A549 (cell line): ENCODE data around the gene UTY. TPM values are rescaled to one million over a fixed set of nuclear protein-coding genes. Genes with fewer than 3 reads are reported as not detected.

ENCODE experiments used
- ATAC-seq, 2 experiments: fragments of 200-7000 bp in 1 of 2; fragments of >200 bp in 1 of 2; cut with Nextera tagmentation in 1 of 2; cut with Tn5 transposase in 1 of 2; 3 replicates each; pipeline versions ENCODE4 v1.8.0 to v1.9.1; 2018 to 2020; ENCODE audit warnings: mild to moderate bottlenecking in 1 of 2, moderate library complexity in 1 of 2
- CTCF ChIA-PET: fragments of 300-600 bp; sonication (Branson Sonifier 250); formaldehyde crosslinking; extraction: SDS; loops from one replicate; lab custom pipeline; 2021; ENCODE audit warnings: antibody characterized with exemption, inconsistent platforms; lab: Yijun Ruan, JAX
- POLR2A ChIA-PET: fragments of 350-600 bp; formaldehyde crosslinking; extraction: SDS; loops from one replicate; lab custom pipeline; 2021; ENCODE audit warnings: antibody characterized with exemption, inconsistent platforms; lab: Yijun Ruan, JAX
- DNase-seq, 2 experiments: peaks; one replicate each; pipeline versions ENCODE4 v3.0.0 to v3.0.0-alpha.2; 2011 to 2016; ENCODE audit warnings: low read depth in 1 of 2, low spot score in 1 of 2
- FAIRE-seq: peaks from 2 replicates; lab custom pipeline; 2011; peaks lifted over from hg19 to GRCh38; lab: Jason Lieb, UNC
- H3K27ac ChIP-seq, 2 experiments: fragments of >200 bp; sonication (Bioruptor Twin); formaldehyde crosslinking; 3 replicates each; pipeline ENCODE4 v1.5.1; 2016 to 2017
- H3K4me1 ChIP-seq: fragments of >200 bp; sonication (Bioruptor Twin); formaldehyde crosslinking; 3 replicates; pipeline ENCODE4 v1.6.1; 2016
- H3K4me2 ChIP-seq: fragments of >200 bp; sonication (Bioruptor Twin); formaldehyde crosslinking; 3 replicates; pipeline ENCODE4 v1.6.1; 2016
- H3K4me3 ChIP-seq: fragments of >200 bp; sonication (Bioruptor Twin); formaldehyde crosslinking; 3 replicates; pipeline ENCODE4 v1.5.1; 2016
- H3K9me3 ChIP-seq: fragments of >200 bp; sonication (Bioruptor Twin); formaldehyde crosslinking; 3 replicates; pipeline ENCODE4 v1.6.1; 2016
- BCL3 ChIP-seq: fragments of >200 bp; sonication (Bioruptor Twin); formaldehyde crosslinking; IDR thresholded peaks from 3 replicates; pipeline ENCODE4 v1.6.1; 2016
- CBX8 ChIP-seq: fragments of 200-600 bp; sonication (generic); IDR thresholded peaks from 2 replicates; pipeline ENCODE4 v1.6.1; 2016
- CEBPB ChIP-seq, 2 experiments: fragments of >200 bp in 1 of 2; sonication (Bioruptor Twin) in 1 of 2; formaldehyde crosslinking in 1 of 2; IDR thresholded peaks; 2 replicates each; pipeline ENCODE4 v1.6.1; 2012 to 2016
- CHD4 ChIP-seq: fragments of 200-600 bp; sonication (generic); IDR thresholded peaks from 2 replicates; pipeline ENCODE4 v1.6.1; 2016; ENCODE audit warnings: antibody characterized with exemption, mild to moderate bottlenecking, borderline replicate concordance
- EHF ChIP-seq: fragments of 250-450 bp; sonication (Bioruptor Pico); IDR thresholded peaks from 2 replicates; pipeline ENCODE4 v1.5.0; 2020; ENCODE audit warnings: mild to moderate bottlenecking
- EHMT2 ChIP-seq: fragments of 200-600 bp; sonication (generic); IDR thresholded peaks from 2 replicates; pipeline ENCODE4 v1.6.1; 2016; ENCODE audit warnings: antibody characterized with exemption, low read depth, mild to moderate bottlenecking, moderate library complexity
- FOSL2 ChIP-seq, 2 experiments: fragments of 450-650 bp in 1 of 2; fragments of >200 bp in 1 of 2; sonication (Bioruptor Twin) in 1 of 2; formaldehyde crosslinking; IDR thresholded peaks; 2 replicates each; pipeline versions ENCODE4 v1.5.0 to v1.6.1; 2016 to 2020; ENCODE audit warnings: mild to moderate bottlenecking in 1 of 2, moderate library complexity in 1 of 2
- FOXS1 ChIP-seq: fragments of 250-450 bp; sonication (Bioruptor Pico); IDR thresholded peaks from 2 replicates; pipeline ENCODE4 v1.5.0; 2020; ENCODE audit warnings: mild to moderate bottlenecking, moderate library complexity
- GATA3 ChIP-seq: IDR thresholded peaks from 2 replicates; pipeline ENCODE4 v1.6.1; 2012; ENCODE audit warnings: borderline replicate concordance
- HEYL ChIP-seq: fragments of 250-450 bp; sonication (Bioruptor Pico); IDR thresholded peaks from 2 replicates; pipeline ENCODE4 v1.8.0; 2021; ENCODE audit warnings: mild to moderate bottlenecking, moderate library complexity
- HOXA7 ChIP-seq: fragments of 250-450 bp; sonication (Bioruptor Pico); IDR thresholded peaks from 2 replicates; pipeline ENCODE4 v1.5.0; 2020; ENCODE audit warnings: mild to moderate bottlenecking, moderate library complexity
- HOXB13 ChIP-seq: fragments of 250-450 bp; sonication (Bioruptor Pico); IDR thresholded peaks from 2 replicates; pipeline ENCODE4 v1.5.0; 2020; ENCODE audit warnings: low read depth, mild to moderate bottlenecking, moderate library complexity
- JUN ChIP-seq, 2 experiments: fragments of >200 bp; sonication (Bioruptor Twin); formaldehyde crosslinking; IDR thresholded peaks; 2 replicates in 1 of 2; 3 replicates in 1 of 2; pipeline ENCODE4 v1.6.1; 2016 to 2017
- JUNB ChIP-seq: fragments of >200 bp; sonication (Bioruptor Twin); formaldehyde crosslinking; IDR thresholded peaks from 2 replicates; pipeline ENCODE4 v1.6.1; 2016
- NFE2L2 ChIP-seq: fragments of 150-350 bp; conservative IDR thresholded peaks from 2 replicates; pipeline ENCODE4 v1.6.1; 2014; ENCODE audit warnings: low read length
- POLR2A ChIP-seq: IDR thresholded peaks from 2 replicates; pipeline ENCODE4 v1.6.1; 2012; ENCODE audit warnings: mild to moderate bottlenecking, low read length
- RAD21 ChIP-seq, 2 experiments: fragments of >200 bp in 1 of 2; sonication (Bioruptor Twin) in 1 of 2; formaldehyde crosslinking in 1 of 2; IDR thresholded peaks in 1 of 2; conservative IDR thresholded peaks in 1 of 2; 2 replicates in 1 of 2; 3 replicates in 1 of 2; pipeline ENCODE4 v1.6.1; 2012 to 2018; ENCODE audit warnings: inconsistent platforms in 1 of 2
- RFX5 ChIP-seq: fragments of 450-650 bp; IDR thresholded peaks from 2 replicates; pipeline ENCODE4 v1.7.1; 2014; ENCODE audit warnings: antibody characterized with exemption, mild to moderate bottlenecking, moderate library complexity
- RNF2 ChIP-seq: fragments of 200-600 bp; sonication (generic); IDR thresholded peaks from 2 replicates; pipeline ENCODE4 v1.6.1; 2016; ENCODE audit warnings: low read depth, mild to moderate bottlenecking, antibody characterized with exemption, moderate library complexity, borderline replicate concordance
- SMC3 ChIP-seq: fragments of >200 bp; sonication (Bioruptor Twin); formaldehyde crosslinking; IDR thresholded peaks from 3 replicates; pipeline ENCODE4 v1.6.1; 2018; ENCODE audit warnings: inconsistent platforms
- SREBF2 ChIP-seq: fragments of 450-650 bp; IDR thresholded peaks from 2 replicates; pipeline ENCODE4 v1.6.1; 2014; ENCODE audit warnings: mild to moderate bottlenecking, moderate library complexity
- TP53 ChIP-seq: fragments of 250-450 bp; sonication (Bioruptor Pico); IDR thresholded peaks from 2 replicates; pipeline ENCODE4 v1.5.0; 2021; ENCODE audit warnings: mild to moderate bottlenecking, moderate library complexity
- USF2 ChIP-seq: fragments of 450-650 bp; IDR thresholded peaks from 2 replicates; pipeline ENCODE4 v1.6.1; 2014; ENCODE audit warnings: antibody characterized with exemption
- ZC3H11A ChIP-seq: fragments of 450-650 bp; IDR thresholded peaks from 2 replicates; pipeline ENCODE4 v1.6.1; 2014; ENCODE audit warnings: antibody characterized with exemption, mild to moderate bottlenecking
- ZNF302 ChIP-seq: fragments of 250-450 bp; sonication (Bioruptor Pico); IDR thresholded peaks from 2 replicates; pipeline ENCODE4 v1.9.0; 2021; ENCODE audit warnings: inconsistent platforms, mild to moderate bottlenecking, moderate library complexity
- ZSCAN20 ChIP-seq: fragments of 250-450 bp; sonication (Bioruptor Pico); IDR thresholded peaks from 2 replicates; pipeline ENCODE4 v1.8.0; 2022; ENCODE audit warnings: mild to moderate bottlenecking, moderate library complexity
- WGBS: methylation state at CpG from one replicate; pipeline ENCODE4 v1.1.6; 2017; ENCODE audit errors: missing lambda C conversion rate; 5-methylcytosine and 5-hydroxymethylcytosine counted together
- polyA plus RNA-seq, 4 experiments: library from polyadenylated mRNA; depleted of rRNA in 3 of 4; stranded (reverse); fragments of >200 nt; fragmentation: RNase III in 1 of 4; extraction: RNeasy Plus Mini Kit Qiagen cat#74134 plus additional on column Dnase treatment in 1 of 4; gene quantifications; 2 replicates in 3 of 4; 3 replicates in 1 of 4; pipeline ENCODE4 v1.2.3, GENCODE V29; 2011 to 2017
- TF ChIP-seq, protein P1 (sequence below): fragments of 250-450 bp; sonication (Bioruptor Pico); IDR thresholded peaks from 2 replicates; pipeline ENCODE4 v1.5.0; 2021; ENCODE audit warnings: mild to moderate bottlenecking, moderate library complexity, borderline replicate concordance

UTY gene
- polyA plus RNA-seq, 2 of the 4 experiments (the other 2 are of a cell fraction) = 2.9 to 12.5 TPM

- Histone ChIP-seq H3K27ac (no peak overlapping the region), H3K4me3 (no peak overlapping the region), H3K9me3 (no peaks in the 10 kb centered on the region), H3K4me2 (no peak overlapping the region)
- 90% methylated on average over 2 of the region's 3 CpGs for WGBS
- POLR2A ChIA-PET = no interaction called here
- ATAC-seq (no peak), FAIRE-seq (no peak)
- TF ChIP-seq EHF (CRISPR knock-in tag) (no peak), TP53 (CRISPR knock-in tag) (no peak), ZC3H11A (no peak), CBX8 (no peak), SMC3 (no peak), RFX5 (no peak), GATA3 (no peak), FOXS1 (no peak), RNF2 (no peak), CHD4 (no peak), FOSL2 (IDR thresholded peaks at IDR 0.05) (no peak), FOSL2 (CRISPR knock-in tag; IDR thresholded peaks at IDR 0.05) (no peak), EHMT2 (no peak)
- TF ChIP-seq, all 56 proteins: peak for 0
- no peaks in the 10 kb centered on the region for H3K4me1 ChIP-seq
- CTCF ChIA-PET = no interaction called here
- DNase-seq = no peak
Observed at GRCh38 chrY:13451572-13451971, 28.3 kb downstream of the UTY start.

DNA sequence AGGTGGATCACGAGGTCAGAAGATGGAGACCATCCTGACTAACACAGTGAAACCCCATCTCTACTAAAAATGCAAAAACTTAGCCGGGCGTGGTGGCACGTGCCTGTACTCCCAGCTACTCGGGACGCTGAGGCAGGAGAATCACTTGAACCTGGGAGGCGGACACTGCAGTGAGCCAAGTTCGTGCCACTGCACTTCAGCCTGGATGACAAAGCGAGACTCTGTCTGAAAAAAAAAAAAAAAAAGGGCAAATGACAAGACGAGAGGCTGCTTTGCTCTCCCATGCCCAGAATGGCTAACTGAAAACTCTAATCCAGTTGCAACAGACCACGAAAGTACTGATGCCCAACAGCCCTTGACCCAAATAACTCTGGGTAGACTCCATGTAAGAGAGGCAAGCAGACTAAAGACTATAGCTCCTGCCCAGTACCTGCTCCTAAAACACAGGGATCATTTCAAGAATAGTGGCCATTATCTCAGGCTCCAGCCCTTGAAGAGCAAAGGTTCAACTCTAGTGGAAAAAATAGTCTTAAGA, 29.2 kb downstream of the UTY start:
- H3K4me1 ChIP-seq = no peaks in the 10 kb centered on the region
- H3K9me3 ChIP-seq = no peaks in the 10 kb centered on the region
- ChIA-PET POLR2A (no interaction called here), CTCF (no interaction called here)
- no peak overlapping the region for H3K27ac ChIP-seq
- no peak overlapping the region for H3K4me2 ChIP-seq
- FAIRE-seq (no peak), DNase-seq (no peak), ATAC-seq (no peak)
- H3K4me3 ChIP-seq = no peak overlapping the region
- TF ChIP-seq RAD21 (conservative IDR thresholded peaks at IDR 0.05 in 1 of 2, IDR thresholded peaks at IDR 0.05 in 1 of 2) (no peak), POLR2A (no peak), FOXS1 (no peak), CEBPB (IDR thresholded peaks at IDR 0.05) (no peak), ZNF302 (CRISPR knock-in tag) (no peak), SMC3 (no peak), JUNB (no peak), EHMT2 (no peak), SREBF2 (no peak), ZSCAN20 (CRISPR knock-in tag) (no peak), HEYL (CRISPR knock-in tag) (no peak), JUN (IDR thresholded peaks at IDR 0.05) (no peak), HOXB13 (no peak), USF2 (no peak), NFE2L2 (no peak), BCL3 (no peak), HOXA7 (CRISPR knock-in tag) (no peak)
- TF ChIP-seq, protein P1, sequence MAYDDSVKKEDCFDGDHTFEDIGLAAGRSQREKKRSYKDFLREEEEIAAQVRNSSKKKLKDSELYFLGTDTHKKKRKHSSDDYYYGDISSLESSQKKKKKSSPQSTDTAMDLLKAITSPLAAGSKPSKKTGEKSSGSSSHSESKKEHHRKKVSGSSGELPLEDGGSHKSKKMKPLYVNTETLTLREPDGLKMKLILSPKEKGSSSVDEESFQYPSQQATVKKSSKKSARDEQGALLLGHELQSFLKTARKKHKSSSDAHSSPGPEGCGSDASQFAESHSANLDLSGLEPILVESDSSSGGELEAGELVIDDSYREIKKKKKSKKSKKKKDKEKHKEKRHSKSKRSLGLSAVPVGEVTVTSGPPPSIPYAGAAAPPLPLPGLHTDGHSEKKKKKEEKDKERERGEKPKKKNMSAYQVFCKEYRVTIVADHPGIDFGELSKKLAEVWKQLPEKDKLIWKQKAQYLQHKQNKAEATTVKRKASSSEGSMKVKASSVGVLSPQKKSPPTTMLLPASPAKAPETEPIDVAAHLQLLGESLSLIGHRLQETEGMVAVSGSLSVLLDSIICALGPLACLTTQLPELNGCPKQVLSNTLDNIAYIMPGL (CRISPR knock-in tag) = no peak
- WGBS = 91% methylated on average over 10 of the region's 11 CpGs
